Measurements from ENCODE around the gene KLC4.
A peak's percentile ranks its signal among the peaks of the same experiment; 100 is the strongest.

KLC4 gene

GRCh38 chr6:43059168-43060033 is at the start of gene KLC4, which contains the start of gene MRPL2:
Gene KLC4, plus strand, starts transcription at chr6:43059631. Its CDS starts 1,705 bp downstream, at chr6:43061336.
Gene MRPL2, minus strand, starts transcription at chr6:43059434. Its CDS starts 53 bp downstream, at chr6:43059381.
- DNase-seq (ENCODE audit: low read depth) = peak; percentile 98

GRCh38 chr6:43011207-43011606 is 48.2 kb upstream of the KLC4 start:
- DNase-seq (ENCODE audit: low read depth) = no peak

- DNase-seq (ENCODE audit: low read depth) = no peak
Observed at GRCh38 chr6:43012364-43012763, 47.1 kb upstream of the KLC4 start.

- no peak for DNase-seq (ENCODE audit: low read depth)
Observed at GRCh38 chr6:43013097-43013842, 46.2 kb upstream of the KLC4 start.

- DNase-seq (ENCODE audit: low read depth) = peak; percentile 100
Observed at GRCh38 chr6:43013843-43014433, 45.5 kb upstream of the KLC4 start, which contains the start of the genes KLHDC3 and MEA1. Gene KLHDC3, plus strand, starts transcription at chr6:43014249. Its CDS starts 2,944 bp downstream, at chr6:43017193. Gene MEA1, minus strand, starts transcription at chr6:43013946. Its CDS starts 133 bp downstream, at chr6:43013813.

GRCh38 chr6:43014434-43014909 is 45.0 kb upstream of the KLC4 start:
- no peak for DNase-seq (ENCODE audit: low read depth)

GRCh38 chr6:43016176-43016942 is 43.1 kb upstream of the KLC4 start:
- DNase-seq (ENCODE audit: low read depth) = no peak

- DNase-seq (ENCODE audit: low read depth) = no peak
Observed at GRCh38 chr6:43016943-43017334, 42.5 kb upstream of the KLC4 start.

GRCh38 chr6:43019152-43019551 is 40.3 kb upstream of the KLC4 start:
- no peak for DNase-seq (ENCODE audit: low read depth)

- DNase-seq (ENCODE audit: low read depth) = no peak
Observed at GRCh38 chr6:43020052-43020705, 39.3 kb upstream of the KLC4 start.

- DNase-seq (ENCODE audit: low read depth) = no peak
Observed at GRCh38 chr6:43020847-43021246, 38.6 kb upstream of the KLC4 start.

- DNase-seq (ENCODE audit: low read depth) = no peak
Observed at GRCh38 chr6:43021270-43022047, 38.0 kb upstream of the KLC4 start, which contains the start of gene RRP36. Gene RRP36, plus strand, starts transcription at chr6:43021623. Its CDS starts 32 bp downstream, at chr6:43021655.

GRCh38 chr6:43024436-43024835 is 35.0 kb upstream of the KLC4 start:
- DNase-seq (ENCODE audit: low read depth) = no peak

- no peak for DNase-seq (ENCODE audit: low read depth)
Observed at GRCh38 chr6:43026365-43026764, 33.1 kb upstream of the KLC4 start.

GRCh38 chr6:43029120-43029519 is 30.3 kb upstream of the KLC4 start:
- no peak for DNase-seq (ENCODE audit: low read depth)

GRCh38 chr6:43032326-43032725 is 27.1 kb upstream of the KLC4 start:
- DNase-seq (ENCODE audit: low read depth) = no peak

- no peak for DNase-seq (ENCODE audit: low read depth)
Observed at GRCh38 chr6:43033496-43034189, 25.8 kb upstream of the KLC4 start.

- no peak for DNase-seq (ENCODE audit: low read depth)
Observed at GRCh38 chr6:43034190-43034525, 25.3 kb upstream of the KLC4 start.

- no peak for DNase-seq (ENCODE audit: low read depth)
Observed at GRCh38 chr6:43035495-43036194, 23.8 kb upstream of the KLC4 start.

Data from GM04504 (cell line).